Fibroblast of lung (primary cell): ENCODE data around the gene CSN1S1. TPM values are rescaled to one million over a fixed set of nuclear protein-coding genes. Genes with fewer than 3 reads are reported as not detected.

Experiments used
- DNase-seq, 2 donors: peaks; one replicate each; pipeline versions ENCODE4 v3.0.0 to v3.0.0-alpha.2; 2010; ENCODE audit warnings: low read depth in 2 of 2
- H2AFZ ChIP-seq: 2 replicates; pipeline ENCODE4 v1.5.1; 2012; ENCODE audit warnings: low read length, control low read depth, inconsistent platforms
- H3K27ac ChIP-seq: 2 replicates; pipeline ENCODE4 v1.5.1; 2011; ENCODE audit warnings: low read length, control low read depth; ENCODE audit not compliant: insufficient read depth
- H3K27me3 ChIP-seq: 2 replicates; pipeline ENCODE4 v1.5.1; 2011; ENCODE audit warnings: mild to moderate bottlenecking, low read length; ENCODE audit not compliant: control insufficient read depth, insufficient read depth
- H3K36me3 ChIP-seq: 2 replicates; pipeline ENCODE4 v1.5.1; 2011; ENCODE audit warnings: low read length; ENCODE audit not compliant: control insufficient read depth, insufficient read depth
- H3K4me1 ChIP-seq: 2 replicates; pipeline ENCODE4 v1.5.1; 2011; ENCODE audit warnings: low read length; ENCODE audit not compliant: control insufficient read depth, insufficient read depth; ENCODE audit errors: extremely low read depth
- H3K4me2 ChIP-seq: 2 replicates; pipeline ENCODE4 v1.5.1; 2011; ENCODE audit warnings: low read length, control low read depth; ENCODE audit not compliant: insufficient read depth; ENCODE audit errors: extremely low read depth
- H3K4me3 ChIP-seq, 4 experiments: fragments of 200-600 bp in 1 of 4; sonication (generic) in 1 of 4; replicated peaks in 1 of 4; 2 replicates each; pipeline ENCODE4 v1.5.1; 2011 to 2016; ENCODE audit warnings: low read length in 4 of 4, low read depth in 3 of 4, mild to moderate bottlenecking in 3 of 4, control low read depth in 2 of 4, inconsistent platforms in 1 of 4, mixed read lengths in 1 of 4; ENCODE audit not compliant: insufficient read depth in 1 of 4; ENCODE audit errors: control extremely low read depth in 1 of 4
- H3K79me2 ChIP-seq: 2 replicates; pipeline ENCODE4 v1.5.1; 2012; ENCODE audit warnings: mild to moderate bottlenecking, low read length, inconsistent platforms; ENCODE audit not compliant: control insufficient read depth, insufficient read depth
- H3K9ac ChIP-seq: 2 replicates; pipeline ENCODE4 v1.5.1; 2011; ENCODE audit warnings: mild to moderate bottlenecking, low read length, control low read depth; ENCODE audit not compliant: insufficient read depth
- H3K9me3 ChIP-seq: 2 replicates; pipeline ENCODE4 v1.5.1; 2012; ENCODE audit warnings: low read depth, low read length; ENCODE audit not compliant: control insufficient read depth, insufficient read depth
- H4K20me1 ChIP-seq: 2 replicates; pipeline ENCODE4 v1.5.1; 2011; ENCODE audit warnings: low read length; ENCODE audit not compliant: control insufficient read depth, insufficient read depth; ENCODE audit errors: extremely low read depth
- EZH2 ChIP-seq: IDR thresholded peaks from 2 replicates; pipeline ENCODE4 v1.5.1; 2012; ENCODE audit warnings: low read length, control low read depth, mild to moderate bottlenecking; ENCODE audit errors: missing control alignments
- polyA plus RNA-seq, 2 donors: library from polyadenylated mRNA; depleted of rRNA in 1 of 2; stranded (reverse) in 1 of 2; unstranded in 1 of 2; fragments of >200 nt; gene quantifications; 2 replicates each; pipeline ENCODE4 v1.2.1, GENCODE V29; 2011 to 2012; ENCODE audit warnings: missing spikeins in 1 of 2
- total RNA-seq: library from RNA; depleted of rRNA; stranded (reverse); fragments of >200 nt; gene quantifications from 2 replicates; pipeline ENCODE4 v1.2.1, GENCODE V29; 2014
- TF ChIP-seq, protein P1 (sequence below), 2 donors: IDR thresholded peaks in 1 of 2; conservative IDR thresholded peaks in 1 of 2; 1 replicate in 1 of 2; 2 replicates in 1 of 2; pipeline ENCODE4 v1.5.1; 2011 to 2012; ENCODE audit warnings: low read length in 2 of 2, control low read depth in 1 of 2, inconsistent platforms in 1 of 2, low read depth in 1 of 2, mild to moderate bottlenecking in 1 of 2

Gene CSN1S1
- total and polyA plus RNA-seq, 2 donors (not counting 1 experiment from before 2014, with no cell fraction given) = not detected

DNA sequence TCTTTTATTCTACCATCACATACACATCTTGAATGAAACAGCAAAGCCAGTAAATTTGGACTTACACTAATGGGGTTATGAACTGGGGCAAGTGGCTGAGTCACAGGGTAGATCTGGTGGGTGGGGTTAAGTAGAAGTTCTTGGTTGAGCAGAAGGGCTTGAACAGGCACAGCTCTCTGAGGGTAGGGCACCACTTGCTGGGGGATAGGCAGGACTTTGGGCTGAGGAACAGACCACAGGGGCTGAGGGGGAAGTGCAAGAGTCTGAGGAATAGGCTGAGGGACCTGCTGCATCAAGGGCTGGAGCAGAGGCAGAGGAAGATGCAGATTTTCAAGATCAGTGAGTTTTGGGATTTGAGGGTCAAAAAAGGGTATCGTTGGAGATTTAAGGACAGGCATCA is 26.3 kb downstream of the CSN1S1 start:
- Histone ChIP-seq H3K27ac (no peak overlapping the region), H3K4me3 (no peak overlapping the region), H3K9ac (no peak overlapping the region), H3K4me1 (no peaks in the 10 kb centered on the region), H3K4me2 (no peak overlapping the region), H3K9me3 (no peaks in the 10 kb centered on the region), H3K27me3 (no peaks in the 10 kb centered on the region), H2AFZ (no peak overlapping the region), H4K20me1 (no peaks in the 10 kb centered on the region), H3K36me3 (no peaks in the 10 kb centered on the region), H3K79me2 (no peaks in the 10 kb centered on the region)
- TF ChIP-seq, protein P1, sequence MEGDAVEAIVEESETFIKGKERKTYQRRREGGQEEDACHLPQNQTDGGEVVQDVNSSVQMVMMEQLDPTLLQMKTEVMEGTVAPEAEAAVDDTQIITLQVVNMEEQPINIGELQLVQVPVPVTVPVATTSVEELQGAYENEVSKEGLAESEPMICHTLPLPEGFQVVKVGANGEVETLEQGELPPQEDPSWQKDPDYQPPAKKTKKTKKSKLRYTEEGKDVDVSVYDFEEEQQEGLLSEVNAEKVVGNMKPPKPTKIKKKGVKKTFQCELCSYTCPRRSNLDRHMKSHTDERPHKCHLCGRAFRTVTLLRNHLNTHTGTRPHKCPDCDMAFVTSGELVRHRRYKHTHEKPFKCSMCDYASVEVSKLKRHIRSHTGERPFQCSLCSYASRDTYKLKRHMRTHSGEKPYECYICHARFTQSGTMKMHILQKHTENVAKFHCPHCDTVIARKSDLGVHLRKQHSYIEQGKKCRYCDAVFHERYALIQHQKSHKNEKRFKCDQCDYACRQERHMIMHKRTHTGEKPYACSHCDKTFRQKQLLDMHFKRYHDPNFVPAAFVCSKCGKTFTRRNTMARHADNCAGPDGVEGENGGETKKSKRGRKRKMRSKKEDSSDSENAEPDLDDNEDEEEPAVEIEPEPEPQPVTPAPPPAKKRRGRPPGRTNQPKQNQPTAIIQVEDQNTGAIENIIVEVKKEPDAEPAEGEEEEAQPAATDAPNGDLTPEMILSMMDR (conservative IDR thresholded peaks at IDR 0.05 in 1 of 2, IDR thresholded peaks at IDR 0.05 in 1 of 2; ENCODE audit: low read depth in 1 of 2, low read length in 2 of 2) = no peak
- TF ChIP-seq EZH2 = no peak
- DNase-seq = no peak

DNA sequence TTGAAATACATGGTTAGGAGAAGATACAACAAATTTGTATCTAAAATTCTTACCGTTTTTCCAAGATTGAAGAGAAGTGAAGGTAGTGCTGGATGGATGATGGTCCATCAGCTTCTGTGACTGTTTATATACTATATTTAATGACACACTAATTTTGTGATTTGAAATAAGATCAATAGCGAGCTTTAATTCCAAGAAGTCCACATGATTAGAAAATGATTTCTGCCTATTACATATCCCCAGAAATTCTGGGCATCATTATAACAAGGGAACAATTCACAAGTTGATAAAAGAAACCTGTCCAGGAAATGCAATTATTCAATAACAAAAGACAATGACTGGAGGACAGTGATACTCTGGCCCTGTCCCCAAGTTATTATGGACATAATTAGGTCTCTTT is 34.8 kb downstream of the CSN1S1 start, which contains the start of gene CSN2:
Gene CSN2 (minus strand): TSS at position 101 of the 400 bp plus-strand sequence. CDS start 4,733 bp downstream, outside the sequence.
- Histone ChIP-seq H3K4me1 (no peaks in the 10 kb centered on the region), H3K36me3 (no peaks in the 10 kb centered on the region), H3K9ac (no peak within 1 kb of the TSS), H3K79me2 (no peaks in the 10 kb centered on the region), H3K27me3 (no peaks in the 10 kb centered on the region), H3K9me3 (no peaks in the 10 kb centered on the region), H3K4me3 (no peak within 1 kb of the TSS), H2AFZ (no peak within 1 kb of the TSS), H3K27ac (no peak within 1 kb of the TSS), H4K20me1 (no peaks in the 10 kb centered on the region), H3K4me2 (no peak within 1 kb of the TSS)
- no peak for TF ChIP-seq EZH2
- TF ChIP-seq, protein P1 (conservative IDR thresholded peaks at IDR 0.05 in 1 of 2, IDR thresholded peaks at IDR 0.05 in 1 of 2; ENCODE audit: low read depth in 1 of 2, low read length in 2 of 2) = no peak
- no peak for DNase-seq

DNA sequence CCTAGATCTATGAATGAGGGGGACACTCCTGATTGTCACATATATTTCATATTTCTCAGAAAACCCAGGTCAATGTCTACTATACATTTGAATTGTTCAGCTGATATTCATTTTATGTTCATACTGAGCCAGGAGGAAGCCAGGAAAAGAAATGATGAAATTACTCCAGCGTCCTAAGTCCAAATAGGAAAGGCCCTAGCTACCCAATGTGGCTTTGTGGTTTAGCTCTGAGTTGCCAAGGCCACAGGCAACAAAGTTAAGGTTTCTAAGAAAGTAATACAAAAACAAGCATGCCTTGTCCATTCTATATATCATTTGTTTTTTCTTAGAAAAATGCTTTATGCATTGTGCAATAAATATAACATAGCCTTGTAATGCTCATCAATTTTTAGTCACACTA is 39.2 kb downstream of the CSN1S1 start:
- Histone ChIP-seq H3K4me2 (no peak overlapping the region), H3K27me3 (no peaks in the 10 kb centered on the region)
- no peak for DNase-seq

More for the DNA sequence above, 39.2 kb downstream of the CSN1S1 start:
- no peaks in the 10 kb centered on the region for H4K20me1 ChIP-seq
- no peaks in the 10 kb centered on the region for H3K79me2 ChIP-seq
- H3K4me3 ChIP-seq = no peak overlapping the region
- TF ChIP-seq, protein P1 (conservative IDR thresholded peaks at IDR 0.05 in 1 of 2, IDR thresholded peaks at IDR 0.05 in 1 of 2; ENCODE audit: low read depth in 1 of 2, low read length in 2 of 2) = no peak
- TF ChIP-seq EZH2 = no peak
- no peak overlapping the region for H2AFZ ChIP-seq
- H3K27ac ChIP-seq = no peak overlapping the region
- no peak overlapping the region for H3K9ac ChIP-seq
- no peaks in the 10 kb centered on the region for H3K4me1 ChIP-seq
- H3K36me3 ChIP-seq = no peaks in the 10 kb centered on the region
- H3K9me3 ChIP-seq = no peaks in the 10 kb centered on the region
